GM19395 (cell line): Measurements from ENCODE around the gene MAN1B1.
A peak's percentile ranks its signal among the peaks of the same experiment; 100 is the strongest.
"Not testable (repeated sequence)": the region's sequence is repeated elsewhere in the genome, so short reads cannot be mapped to it uniquely, and the experiment has no call there.

Source experiments
- ATAC-seq: cut with Tn5 transposase; IDR thresholded peaks from one replicate; pipeline ENCODE4 v1.9.1; 2021; ENCODE audit warnings: mild to moderate bottlenecking, moderate library complexity; ENCODE audit not compliant: unreplicated experiment

Gene MAN1B1

DNA sequence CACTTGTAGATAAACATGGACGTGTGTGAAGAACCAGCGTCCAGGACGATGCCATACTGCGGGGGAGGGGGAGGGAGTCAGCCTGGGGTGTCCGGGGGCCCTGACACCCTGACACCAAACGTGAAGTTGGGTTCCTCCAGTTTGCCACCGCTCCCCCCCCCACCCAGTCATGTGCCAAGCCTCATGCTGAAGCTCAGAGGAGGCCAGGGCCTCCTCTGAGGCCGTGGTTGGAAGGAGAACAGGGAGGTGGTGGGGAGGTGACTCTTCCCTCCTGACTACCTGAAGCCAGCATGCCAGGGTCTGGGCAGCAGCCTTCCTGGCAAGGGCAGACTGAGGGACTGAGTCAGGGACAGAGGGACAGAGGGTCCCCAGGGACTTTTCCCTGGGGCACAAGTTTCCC, 34.5 kb upstream of the MAN1B1 start:
- ATAC-seq: no peak

DNA sequence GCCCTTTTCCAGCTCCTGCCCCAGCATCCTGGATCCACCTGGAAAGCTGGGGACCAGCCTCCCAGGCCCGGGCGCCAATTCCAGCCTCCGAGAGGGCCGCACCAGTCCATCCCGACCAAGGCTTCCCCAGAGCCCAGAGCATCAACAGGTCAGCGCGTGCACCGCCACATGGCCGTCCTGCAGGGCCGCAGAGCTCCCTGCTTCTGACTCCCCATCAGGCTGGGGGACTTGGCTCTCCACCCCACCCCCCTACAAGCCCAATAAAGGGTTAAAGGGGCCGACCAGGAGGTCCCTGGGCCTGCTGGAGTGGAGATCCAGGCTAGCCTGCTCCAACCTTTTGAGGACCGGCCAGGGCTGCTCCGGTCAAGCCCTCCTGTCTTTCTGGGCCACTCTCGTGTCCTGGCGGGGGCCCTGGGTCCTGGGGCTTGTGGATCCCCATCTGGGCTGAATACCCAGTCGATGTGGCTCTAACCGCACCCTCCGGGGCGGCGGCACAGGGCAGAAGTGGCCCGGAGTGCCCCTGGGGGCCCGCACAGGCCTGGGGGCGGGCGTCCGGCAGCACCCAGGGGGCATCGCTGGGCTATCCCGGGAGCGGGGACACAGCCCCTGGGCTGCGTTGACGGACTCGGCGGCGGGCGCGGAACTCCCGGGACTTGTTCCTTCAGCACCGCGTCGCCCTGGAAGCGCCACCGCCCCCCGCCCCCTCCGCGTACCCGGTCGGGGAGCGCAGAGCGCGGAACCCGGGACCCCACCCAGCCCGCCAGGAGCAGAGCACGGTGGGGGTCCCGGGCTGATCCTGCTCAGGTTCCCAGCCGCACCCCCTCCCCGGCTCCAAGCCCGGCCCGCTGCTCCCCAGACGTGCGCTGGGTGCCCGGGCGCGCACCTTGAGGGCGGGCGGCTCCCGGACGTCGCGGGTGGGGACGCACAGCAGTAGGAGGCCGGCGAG, 33.5 kb upstream of the MAN1B1 start:
- no peak for ATAC-seq

DNA sequence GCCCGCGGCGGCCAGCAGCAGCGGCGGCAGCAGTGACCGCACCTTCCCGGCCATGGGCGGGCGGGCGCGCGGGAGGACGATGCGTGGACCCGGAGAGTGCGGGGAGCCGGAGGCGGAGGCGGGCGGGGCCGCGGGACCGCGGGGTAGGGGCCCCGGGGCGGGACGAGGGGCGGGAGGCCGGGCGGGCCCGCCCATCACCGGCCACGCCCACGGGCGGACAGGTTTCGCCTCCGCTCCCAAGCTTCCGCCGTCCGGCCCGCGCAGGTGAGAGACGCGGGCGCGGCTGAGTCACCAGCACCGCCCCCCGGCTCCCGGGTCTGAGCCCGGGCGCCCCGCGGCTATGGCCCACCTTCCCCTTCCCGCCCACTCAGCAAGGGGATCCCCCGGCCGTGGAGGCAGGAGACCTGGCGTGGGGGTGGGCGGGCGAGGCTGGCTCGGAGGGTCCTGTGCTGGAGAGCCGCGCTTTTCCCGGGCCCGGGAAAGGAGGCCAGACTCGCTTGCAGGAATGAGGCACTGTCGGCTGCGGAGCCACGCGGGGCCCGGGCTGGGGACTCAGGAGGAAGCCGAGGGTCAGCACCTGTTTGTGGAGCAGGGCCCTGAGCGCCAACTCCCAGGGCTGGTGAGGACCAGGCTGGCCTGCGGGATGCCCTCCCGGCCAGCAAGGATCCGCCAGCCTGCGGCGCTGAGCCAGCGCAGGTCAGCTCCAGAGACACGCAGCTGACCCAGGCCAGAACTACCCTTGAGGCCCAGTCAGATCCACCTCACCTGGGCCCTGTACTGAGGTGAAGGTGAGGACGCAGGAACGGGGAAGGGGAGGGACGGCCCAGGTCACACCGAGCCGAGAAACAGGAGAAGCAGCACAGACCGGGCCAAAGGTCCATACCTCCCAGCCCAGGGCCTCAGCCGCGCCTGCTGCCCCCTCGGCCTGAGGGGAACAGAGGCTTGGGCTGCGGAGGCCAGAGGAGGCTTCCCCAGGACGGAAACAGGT, 32.5 kb upstream of the MAN1B1 start, which contains the start of gene ENTPD2:
ENTPD2 (minus strand) TSS at position 118 of the 988 bp plus-strand sequence; CDS start at position 54, 64 bp downstream.
- no peak for ATAC-seq

DNA sequence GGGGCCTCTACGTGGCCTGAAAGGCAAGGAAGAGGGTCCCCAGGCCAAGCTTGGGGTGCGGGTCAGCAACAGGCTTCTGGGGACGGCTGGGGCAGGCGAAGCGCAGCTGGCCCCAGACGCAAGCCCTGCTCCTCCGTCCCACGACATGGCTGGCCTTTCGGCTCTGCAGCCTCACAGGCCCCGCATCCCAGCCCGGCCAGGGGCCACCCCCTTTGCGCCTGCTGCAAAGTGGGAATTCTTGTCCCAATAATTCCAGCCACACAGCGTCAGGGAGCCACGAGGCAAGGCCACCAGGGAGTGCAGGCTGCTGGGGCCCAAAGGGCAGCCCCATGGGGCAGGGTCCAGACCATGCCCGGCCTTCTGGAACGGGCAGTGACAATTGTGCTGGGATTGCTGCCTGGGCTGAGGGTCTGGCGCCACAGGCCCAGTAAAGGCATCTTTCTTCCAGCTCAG, 31.8 kb upstream of the MAN1B1 start:
- ATAC-seq: no peak

DNA sequence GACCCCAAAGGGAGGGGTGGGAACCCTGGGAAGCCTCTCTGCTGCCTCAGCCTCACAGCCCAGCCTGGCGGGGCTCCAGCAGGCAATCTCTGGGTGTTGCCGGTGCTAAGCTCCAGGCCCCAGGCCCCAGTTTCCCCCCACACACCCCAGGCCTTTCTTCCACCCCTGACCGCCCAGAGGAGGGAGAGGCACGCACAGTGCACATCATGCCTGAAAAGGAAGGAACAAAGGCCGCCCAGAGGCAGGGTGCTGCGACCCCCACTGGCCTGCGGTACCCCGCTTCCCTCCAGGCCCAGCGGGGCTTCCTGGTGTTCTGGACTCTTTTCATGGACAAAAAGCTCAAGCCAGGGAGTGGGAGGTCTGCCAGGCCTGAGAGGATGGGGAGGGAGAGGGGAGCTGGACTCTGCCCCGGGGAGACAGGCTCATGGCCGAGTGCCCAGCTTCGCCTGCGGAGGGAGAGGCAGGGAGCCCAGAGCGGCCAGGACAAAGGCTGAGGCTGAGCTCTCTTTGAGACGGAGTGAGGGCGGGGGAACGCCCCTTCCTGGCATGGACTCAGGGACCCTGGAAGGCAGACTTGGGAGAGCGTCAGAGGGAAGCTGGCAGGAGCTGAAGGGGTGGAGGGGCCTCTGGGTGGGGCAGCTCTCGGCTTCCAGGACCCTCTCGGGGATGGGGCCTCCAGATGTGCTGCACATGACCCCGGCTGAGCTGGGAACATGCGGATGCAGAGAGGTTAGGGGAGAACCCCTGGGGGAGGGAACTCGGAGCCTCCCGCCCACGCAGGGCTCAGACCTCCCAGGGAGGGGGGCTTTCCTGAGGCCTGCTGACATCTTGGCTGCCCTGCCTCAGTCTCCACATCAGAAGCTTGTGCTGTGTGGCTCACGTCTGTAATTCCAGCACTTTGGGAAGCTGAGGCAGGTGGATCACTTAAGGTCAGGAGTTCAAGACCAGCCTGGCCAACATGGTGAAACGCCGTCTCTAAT, 31.1 kb upstream of the MAN1B1 start:
- ATAC-seq: no peak

DNA sequence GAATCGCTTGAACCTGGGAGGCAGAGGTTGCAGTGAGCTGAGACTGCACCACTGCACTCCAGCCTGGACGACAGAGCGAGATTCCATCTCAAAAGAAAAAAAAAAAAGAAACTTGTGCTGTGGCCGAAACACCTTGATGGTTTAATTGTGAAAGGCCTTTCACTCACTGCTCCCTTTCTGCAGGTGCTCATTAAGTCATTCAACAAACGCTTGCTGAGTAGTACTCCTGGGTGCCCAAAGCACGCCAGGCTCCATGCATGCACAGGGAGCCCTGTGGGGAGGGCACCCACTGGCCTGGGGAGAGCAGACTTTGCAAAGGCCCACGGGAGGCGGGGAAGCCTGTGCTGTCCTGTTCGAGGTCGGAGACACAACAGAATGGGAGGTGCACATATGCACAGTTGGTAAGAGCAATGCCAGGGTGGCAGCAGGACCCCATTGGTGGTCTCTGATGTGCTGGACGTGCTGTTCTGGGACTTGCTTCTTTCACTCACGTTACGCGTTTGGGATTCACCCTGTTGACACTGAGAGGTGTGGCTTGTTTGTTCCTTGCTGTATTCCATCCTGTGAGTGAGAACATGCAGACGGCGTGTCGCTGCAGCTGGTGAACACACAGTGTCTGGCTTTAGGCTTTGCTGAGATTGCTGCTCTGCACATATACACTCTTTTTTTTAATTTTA, 29.9 kb upstream of the MAN1B1 start:
- no peak for ATAC-seq

DNA sequence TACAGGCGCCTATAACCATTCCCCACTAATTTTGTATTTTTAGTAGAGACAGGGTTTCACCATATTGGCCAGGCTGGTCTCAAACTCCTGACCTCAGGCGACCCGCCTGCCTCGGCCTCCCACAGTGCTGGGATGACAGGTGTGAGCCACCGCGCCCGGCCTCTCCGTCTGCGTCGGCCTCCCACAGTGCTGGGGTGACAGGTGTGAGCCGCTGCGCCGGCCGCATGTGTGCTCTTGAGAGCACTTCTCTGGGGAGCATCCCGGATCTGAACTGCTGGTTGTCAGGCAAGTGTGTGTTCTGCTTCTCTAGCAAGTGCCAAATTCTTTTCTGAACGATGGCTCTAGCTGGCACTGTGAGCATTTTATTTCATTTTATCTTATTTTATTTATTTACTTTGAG, 29.2 kb upstream of the MAN1B1 start:
- ATAC-seq: no peak

DNA sequence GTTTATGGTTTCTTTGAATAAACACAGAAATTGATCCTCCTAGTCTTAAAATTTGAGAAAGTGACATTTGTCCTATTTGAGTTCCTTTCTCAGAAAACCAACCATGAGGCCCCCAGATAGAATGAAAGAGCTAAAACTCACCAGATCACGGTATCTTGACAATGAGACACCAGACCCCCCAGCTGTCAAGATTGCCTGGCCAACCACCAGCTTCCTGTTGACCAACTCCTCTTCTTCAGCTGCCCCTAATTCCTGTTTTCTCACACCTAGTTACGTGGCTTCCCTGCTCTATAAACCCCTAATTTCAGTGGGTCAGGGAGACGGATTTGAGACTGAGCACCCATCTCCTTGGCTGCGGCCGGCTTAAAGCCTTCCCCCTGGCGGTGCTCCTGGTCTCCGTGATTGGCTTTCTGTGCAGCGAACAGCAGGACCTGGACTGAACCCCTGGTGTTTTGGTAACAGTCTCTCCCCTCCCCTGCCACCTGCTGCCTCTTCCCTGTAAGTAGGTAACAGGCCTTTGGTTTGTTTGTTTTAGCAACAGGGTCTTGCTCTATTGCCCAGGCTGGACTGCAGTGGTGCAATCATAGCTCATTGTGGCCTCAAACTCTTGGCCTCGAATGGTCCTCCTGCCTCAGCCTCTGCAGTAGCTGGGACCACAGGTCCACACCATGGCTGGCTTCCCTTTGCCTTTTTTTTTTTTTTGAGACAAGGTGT, 28.1 kb upstream of the MAN1B1 start:
- no peak for ATAC-seq

DNA sequence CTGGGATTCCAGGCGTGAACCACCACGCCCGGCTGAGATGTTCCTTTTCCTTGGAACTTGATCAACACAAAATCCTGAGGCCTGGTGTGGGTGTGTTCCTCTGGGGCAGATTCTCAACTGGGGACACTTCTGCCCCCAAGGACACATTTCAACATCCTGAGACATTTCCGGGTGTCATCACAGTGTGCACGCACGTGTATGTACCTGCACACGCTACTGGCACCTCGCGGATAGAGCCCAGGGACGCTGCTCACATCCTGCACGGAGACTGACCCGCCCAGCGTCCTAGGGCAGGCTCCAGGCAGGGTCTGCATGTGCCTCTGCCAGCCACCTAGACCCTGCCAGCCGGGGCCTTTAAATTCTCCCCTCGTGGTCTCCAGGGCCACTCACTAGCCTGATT, 24.4 kb upstream of the MAN1B1 start:
- no peak for ATAC-seq

DNA sequence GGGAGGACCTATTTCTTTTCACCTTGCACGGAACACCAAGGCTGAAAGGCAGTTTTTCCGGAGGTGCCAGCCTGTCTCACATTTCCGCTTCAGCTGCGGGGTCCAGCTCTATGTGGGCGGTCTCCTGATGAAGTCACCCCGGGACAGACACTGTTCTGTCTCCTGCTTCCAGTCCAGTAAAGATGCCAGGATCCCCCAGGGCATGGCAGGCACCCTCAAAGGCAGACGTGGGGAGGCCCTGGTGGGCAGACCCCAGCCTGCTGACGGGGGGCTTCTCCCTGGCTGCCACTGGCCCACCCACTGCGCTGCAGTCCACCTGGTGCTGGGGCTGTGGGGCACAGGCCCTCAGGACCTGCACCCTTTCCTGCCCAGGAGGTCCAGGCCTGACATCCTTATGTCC, 24.0 kb upstream of the MAN1B1 start:
- ATAC-seq: not testable (repeated sequence)

DNA sequence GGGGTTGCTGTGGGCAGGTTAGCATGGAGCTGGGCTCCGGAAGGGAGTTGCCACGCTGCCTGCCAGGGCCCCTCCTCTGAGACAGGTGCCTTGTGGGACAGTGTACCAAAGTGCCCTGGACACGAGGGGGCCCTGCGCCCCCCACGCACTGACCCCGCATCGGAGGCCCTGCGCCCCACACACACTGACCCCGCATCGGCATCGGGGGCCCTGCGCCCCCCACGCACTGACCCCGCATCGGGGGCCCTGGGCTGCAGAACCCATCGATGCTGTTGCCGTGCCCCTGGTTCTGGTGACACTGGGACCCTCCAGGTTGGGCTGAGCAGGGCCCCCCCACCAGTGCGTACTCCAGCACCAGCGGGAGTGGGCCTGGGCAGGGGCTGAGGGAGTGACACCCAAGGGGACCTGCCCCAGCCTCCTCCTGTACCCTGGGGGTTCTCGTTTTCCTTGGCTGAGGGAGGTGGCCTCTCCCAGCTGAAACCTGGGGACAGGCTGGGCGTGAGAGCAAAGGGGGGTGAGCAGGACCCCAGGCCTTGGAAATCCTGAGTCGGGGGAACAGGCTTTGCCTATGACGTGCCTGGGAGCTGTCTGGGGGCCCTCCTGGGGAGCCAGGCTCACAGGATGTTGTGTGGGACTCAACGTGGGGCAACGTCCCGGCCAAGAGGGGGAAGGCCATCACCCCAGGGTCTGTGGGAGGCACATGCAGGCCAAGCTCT, 23.3 kb upstream of the MAN1B1 start:
- no peak for ATAC-seq

DNA sequence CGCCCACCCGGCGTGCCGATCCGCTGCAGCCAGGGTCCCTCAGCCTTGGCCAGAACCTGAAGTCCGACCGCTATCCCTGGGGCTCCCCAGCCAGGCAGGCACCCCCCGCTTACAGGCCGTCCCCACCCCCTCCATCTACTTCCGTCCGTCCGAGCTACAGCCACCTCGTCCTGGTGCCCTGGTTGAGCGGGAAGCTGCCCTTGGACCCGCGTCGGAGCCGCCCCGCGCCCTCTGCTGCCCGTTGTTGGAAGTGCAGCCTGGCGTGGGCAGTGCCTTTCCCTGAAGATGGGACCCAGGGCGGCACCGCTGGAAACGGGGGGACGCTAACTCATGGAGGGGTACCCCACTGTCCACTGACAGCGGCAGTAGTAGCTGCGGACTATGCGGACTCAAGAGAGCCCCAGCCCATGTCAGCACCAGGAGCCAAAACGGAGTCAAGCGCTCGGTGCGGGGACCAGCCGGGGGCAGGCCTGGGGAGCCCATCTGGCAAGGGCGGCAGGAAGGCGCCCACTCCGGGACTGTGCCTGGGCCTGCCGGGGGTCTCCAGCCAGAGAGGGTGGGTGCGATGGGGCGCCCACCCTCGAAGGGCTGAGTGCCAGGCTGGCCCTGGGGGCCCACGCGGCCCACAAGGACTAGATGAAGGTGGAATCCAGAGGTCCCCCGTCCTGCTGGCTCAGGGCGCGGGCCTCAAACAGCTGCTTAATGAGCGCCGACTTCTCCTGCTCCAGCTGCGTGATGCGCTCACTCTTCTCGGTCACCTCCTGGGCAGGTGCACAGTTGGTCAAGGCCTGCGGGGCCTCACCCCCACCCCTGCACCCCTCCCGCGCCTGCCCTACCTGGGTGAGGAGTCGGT, 22.5 kb upstream of the MAN1B1 start:
- ATAC-seq: no peak

DNA sequence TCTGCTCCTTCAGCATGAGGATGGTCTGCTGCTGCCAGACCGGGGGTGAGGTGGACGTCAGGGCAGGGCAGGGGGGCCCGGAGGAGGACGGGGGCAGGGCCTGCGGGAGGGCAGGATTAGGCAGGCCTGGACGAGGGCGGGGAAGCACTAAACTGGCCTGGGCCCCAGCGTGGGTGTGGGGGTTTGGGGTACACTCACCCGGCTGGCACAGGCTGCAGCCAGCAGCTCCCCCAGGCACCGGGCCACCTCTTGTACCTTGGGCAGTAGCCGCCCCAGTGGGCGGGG, 22.0 kb upstream of the MAN1B1 start:
- no peak for ATAC-seq

DNA sequence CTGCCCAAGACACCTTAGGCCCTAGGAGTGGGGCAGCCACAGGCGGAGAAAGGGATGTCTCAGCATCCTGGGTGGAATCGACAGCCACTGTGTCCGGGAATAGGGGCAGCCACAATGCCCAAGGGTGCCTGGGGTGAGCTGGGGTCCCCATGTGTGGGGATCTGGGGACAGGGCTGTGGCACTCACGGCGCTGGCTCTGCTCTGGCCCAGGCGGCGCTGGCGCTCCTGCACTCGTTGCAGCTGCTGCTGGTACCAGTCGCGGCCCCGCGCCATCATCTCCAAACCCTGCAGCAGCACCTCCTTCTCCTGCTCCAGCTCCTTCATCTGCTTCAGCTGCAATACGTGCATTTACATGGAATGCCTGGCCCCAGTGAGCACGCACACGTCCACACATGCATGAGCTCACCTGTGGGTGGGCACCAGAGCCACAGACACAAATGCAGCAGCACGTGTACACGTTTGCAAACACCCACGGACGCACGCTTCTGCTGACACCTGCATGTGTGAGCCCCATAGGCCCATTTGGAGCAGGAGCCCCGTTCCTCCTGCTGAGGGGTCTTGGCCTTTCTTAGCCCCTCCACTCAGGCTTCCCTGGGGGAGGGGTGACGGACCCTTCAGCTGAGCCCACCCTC, 21.3 kb upstream of the MAN1B1 start:
- no peak for ATAC-seq

DNA sequence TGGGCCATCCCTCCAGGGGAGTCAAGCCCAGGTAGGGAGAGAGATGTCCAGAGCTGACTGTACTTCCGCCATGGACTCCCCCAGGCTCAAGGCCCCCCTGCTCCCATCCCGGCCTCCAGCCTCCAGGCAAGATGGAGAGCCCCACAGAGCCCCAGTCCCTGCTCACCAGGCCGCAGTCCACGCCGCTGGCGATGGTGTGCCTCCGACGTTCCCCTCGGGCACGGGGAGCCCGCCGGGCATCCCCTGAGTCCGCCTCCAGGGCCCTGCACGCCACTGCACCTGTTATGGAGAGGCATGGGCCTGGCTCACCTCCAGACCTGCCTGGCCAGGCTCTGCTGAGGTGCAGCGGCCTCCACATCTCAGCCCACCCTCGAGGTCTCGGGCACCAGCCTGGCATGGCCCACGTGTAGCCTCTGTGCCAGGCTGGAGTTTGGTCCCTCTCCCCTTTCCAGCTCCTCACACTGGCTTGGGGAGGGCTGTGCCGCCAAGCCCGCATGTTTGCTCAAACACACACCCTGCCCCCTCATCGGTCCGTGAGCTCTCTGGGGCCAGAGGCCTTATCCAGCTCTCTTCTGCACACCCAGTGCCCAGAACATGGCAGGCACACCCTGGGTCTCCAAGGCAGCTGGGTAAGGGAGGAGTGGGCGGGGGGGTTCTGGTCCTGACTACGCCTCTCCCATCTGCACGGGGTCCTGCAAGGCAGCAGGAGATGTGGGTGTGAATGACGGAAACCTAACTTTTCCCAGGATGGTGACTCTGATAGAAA, 20.5 kb upstream of the MAN1B1 start:
- ATAC-seq: no peak

DNA sequence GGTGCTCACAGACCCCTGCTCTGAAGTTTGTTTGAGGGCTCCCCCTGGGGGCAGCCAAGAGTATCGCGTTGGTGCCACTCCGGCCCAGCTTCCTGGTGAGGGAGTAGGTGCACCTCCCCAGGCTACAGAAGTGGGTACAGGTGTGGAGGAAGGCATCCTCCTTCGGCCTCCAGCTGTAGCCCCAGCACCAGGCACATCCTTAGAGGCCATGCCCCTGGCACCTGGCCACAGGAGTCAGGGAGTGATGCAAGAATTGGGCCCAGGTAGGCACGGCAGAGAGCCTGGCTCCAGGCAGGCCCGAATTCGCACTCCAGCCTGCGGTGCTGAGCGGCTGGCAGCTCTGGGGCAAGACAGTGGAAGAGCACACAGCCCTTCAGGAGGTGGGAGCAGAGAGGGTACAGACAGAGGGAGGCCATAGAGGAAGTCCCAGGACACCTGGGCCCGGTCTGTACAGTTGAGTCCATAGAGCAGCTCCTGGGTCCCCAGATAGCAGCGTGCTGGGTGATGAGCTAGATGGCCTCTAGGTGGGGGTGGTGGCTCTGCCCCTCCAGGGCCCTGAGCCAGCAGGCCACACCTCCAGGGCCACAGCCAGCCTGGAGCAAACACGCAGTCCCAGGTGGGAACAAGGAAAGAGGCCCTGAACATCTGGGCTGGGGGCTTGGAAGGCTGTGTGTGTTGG, 18.8 kb upstream of the MAN1B1 start:
- ATAC-seq: peak; percentile 50
